HepG2 (cell line): ENCODE results near the gene TUT4. TPM values are rescaled to one million over a fixed set of nuclear protein-coding genes. Genes with fewer than 3 reads are reported as not detected.

Experiments
- ISX ChIP-seq: sonication (generic); formaldehyde crosslinking; conservative IDR thresholded peaks from 2 replicates; pipeline ENCODE4 v1.5.0; 2020; ENCODE audit warnings: missing genetic modification reagents
- JUND ChIP-seq: sonication (generic); formaldehyde crosslinking; IDR thresholded peaks from 2 replicates; pipeline ENCODE4 v1.8.0; 2022; ENCODE audit warnings: mild to moderate bottlenecking, missing genetic modification reagents
- KLF11 ChIP-seq: IDR thresholded peaks from 2 replicates; pipeline ENCODE4 v1.6.1; 2016; ENCODE audit warnings: missing compliant biosample characterization
- KLF13 ChIP-seq: sonication (generic); formaldehyde crosslinking; IDR thresholded peaks from 2 replicates; pipeline ENCODE4 v1.4.0; 2020; ENCODE audit warnings: mild to moderate bottlenecking, missing genetic modification reagents
- NFIB ChIP-seq: sonication (generic); formaldehyde crosslinking; IDR thresholded peaks from 2 replicates; pipeline ENCODE4 v1.9.0; 2021; ENCODE audit warnings: missing genetic modification reagents, mild to moderate bottlenecking, borderline replicate concordance
- TGIF2 ChIP-seq: IDR thresholded peaks from 2 replicates; pipeline ENCODE4 v1.6.1; 2016; ENCODE audit warnings: control low read depth, missing compliant biosample characterization
- THAP7 ChIP-seq: sonication (generic); formaldehyde crosslinking; IDR thresholded peaks from 2 replicates; pipeline ENCODE4 v1.8.1; 2023; ENCODE audit warnings: mild to moderate bottlenecking, missing genetic modification reagents
- ZNF589 ChIP-seq: sonication (generic); formaldehyde crosslinking; conservative IDR thresholded peaks from 2 replicates; pipeline ENCODE4 v1.8.0; 2022; ENCODE audit warnings: mild to moderate bottlenecking, moderate library complexity, missing genetic modification reagents
- polyA plus RNA-seq, 8 experiments: library from polyadenylated mRNA; depleted of rRNA in 3 of 8; stranded (reverse) in 7 of 8; unstranded in 1 of 8; fragments of >200 nt; fragmentation: Illumina TruSeq in 4 of 8; extraction: Trizol in 4 of 8; gene quantifications; 2 replicates each; pipeline versions ENCODE4 v1.2.1 to v1.2.3, GENCODE V29; 2011 to 2016; ENCODE audit warnings: low read depth in 4 of 8, missing spikeins in 1 of 8, mixed read lengths in 1 of 8; ENCODE audit not compliant: insufficient read depth in 1 of 8
- total RNA-seq, 5 experiments: library from RNA; depleted of rRNA; stranded (reverse); fragments of >200 nt; fragmentation: Illumina TruSeq; extraction: Trizol; gene quantifications; 2 replicates each; pipeline ENCODE4 v1.2.3, GENCODE V29; 2016; ENCODE audit warnings: low read depth in 1 of 5
- TF ChIP-seq, protein P1 (sequence below): sonication (generic); formaldehyde crosslinking; IDR thresholded peaks from 2 replicates; pipeline ENCODE4 v1.9.0; 2021; ENCODE audit warnings: missing genetic modification reagents, borderline replicate concordance
- TF ChIP-seq, protein P2 (sequence below): sonication (generic); formaldehyde crosslinking; conservative IDR thresholded peaks from 2 replicates; pipeline ENCODE4 v1.4.0; 2020; ENCODE audit warnings: missing genetic modification reagents

Gene TUT4
- total and polyA plus RNA-seq, 2 of the 13 experiments (the other 11 are each of a cell fraction or from before 2014, with no cell fraction given): 44.7 to 53.5 TPM

GRCh38 chr1:52511439-52511838 lies 41.5 kb downstream of the TUT4 start (continued):
- TF ChIP-seq, protein P1, sequence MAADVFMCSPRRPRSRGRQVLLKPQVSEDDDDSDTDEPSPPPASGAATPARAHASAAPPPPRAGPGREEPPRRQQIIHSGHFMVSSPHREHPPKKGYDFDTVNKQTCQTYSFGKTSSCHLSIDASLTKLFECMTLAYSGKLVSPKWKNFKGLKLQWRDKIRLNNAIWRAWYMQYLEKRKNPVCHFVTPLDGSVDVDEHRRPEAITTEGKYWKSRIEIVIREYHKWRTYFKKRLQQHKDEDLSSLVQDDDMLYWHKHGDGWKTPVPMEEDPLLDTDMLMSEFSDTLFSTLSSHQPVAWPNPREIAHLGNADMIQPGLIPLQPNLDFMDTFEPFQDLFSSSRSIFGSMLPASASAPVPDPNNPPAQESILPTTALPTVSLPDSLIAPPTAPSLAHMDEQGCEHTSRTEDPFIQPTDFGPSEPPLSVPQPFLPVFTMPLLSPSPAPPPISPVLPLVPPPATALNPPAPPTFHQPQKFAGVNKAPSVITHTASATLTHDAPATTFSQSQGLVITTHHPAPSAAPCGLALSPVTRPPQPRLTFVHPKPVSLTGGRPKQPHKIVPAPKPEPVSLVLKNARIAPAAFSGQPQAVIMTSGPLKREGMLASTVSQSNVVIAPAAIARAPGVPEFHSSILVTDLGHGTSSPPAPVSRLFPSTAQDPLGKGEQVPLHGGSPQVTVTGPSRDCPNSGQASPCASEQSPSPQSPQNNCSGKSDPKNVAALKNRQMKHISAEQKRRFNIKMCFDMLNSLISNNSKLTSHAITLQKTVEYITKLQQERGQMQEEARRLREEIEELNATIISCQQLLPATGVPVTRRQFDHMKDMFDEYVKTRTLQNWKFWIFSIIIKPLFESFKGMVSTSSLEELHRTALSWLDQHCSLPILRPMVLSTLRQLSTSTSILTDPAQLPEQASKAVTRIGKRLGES (CRISPR knock-in tag): no peak
- no peak for TF ChIP-seq THAP7 (CRISPR knock-in tag)
- no peak for TF ChIP-seq KLF13 (CRISPR knock-in tag)
- TF ChIP-seq ISX: no peak
- no peak for TF ChIP-seq TGIF2
- TF ChIP-seq, protein P2, sequence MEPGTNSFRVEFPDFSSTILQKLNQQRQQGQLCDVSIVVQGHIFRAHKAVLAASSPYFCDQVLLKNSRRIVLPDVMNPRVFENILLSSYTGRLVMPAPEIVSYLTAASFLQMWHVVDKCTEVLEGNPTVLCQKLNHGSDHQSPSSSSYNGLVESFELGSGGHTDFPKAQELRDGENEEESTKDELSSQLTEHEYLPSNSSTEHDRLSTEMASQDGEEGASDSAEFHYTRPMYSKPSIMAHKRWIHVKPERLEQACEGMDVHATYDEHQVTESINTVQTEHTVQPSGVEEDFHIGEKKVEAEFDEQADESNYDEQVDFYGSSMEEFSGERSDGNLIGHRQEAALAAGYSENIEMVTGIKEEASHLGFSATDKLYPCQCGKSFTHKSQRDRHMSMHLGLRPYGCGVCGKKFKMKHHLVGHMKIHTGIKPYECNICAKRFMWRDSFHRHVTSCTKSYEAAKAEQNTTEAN (CRISPR knock-in tag): no peak
- TF ChIP-seq KLF11 (CRISPR knock-in tag): no peak
- no peak for TF ChIP-seq ZNF589 (CRISPR knock-in tag)
- no peak for TF ChIP-seq JUND (CRISPR knock-in tag)
- no peak for TF ChIP-seq NFIB (CRISPR knock-in tag)
